ENCODE data around the gene TSSK2.
"Not testable (repeated sequence)": the region's sequence is repeated elsewhere in the genome, so short reads cannot be mapped to it uniquely, and the experiment has no call there.

The TSSK2 gene

GRCh38 chr22:19152942-19153883, 22.1 kb downstream of the TSSK2 start:
- no peak for DNase-seq (ENCODE audit: low read depth)
- no peak overlapping the region for H3K4me3 ChIP-seq (ENCODE audit: low read length)
- no peak for TF ChIP-seq CTCF (IDR thresholded peaks at IDR 0.05; ENCODE audit: insufficient read depth, low read depth, low read length, missing control alignments)

GRCh38 chr22:19156109-19156508, 25.0 kb downstream of the TSSK2 start:
- not testable (repeated sequence) for H3K4me3 ChIP-seq (ENCODE audit: low read length); DNase-seq (ENCODE audit: low read depth)

GRCh38 chr22:19158649-19159048, 27.5 kb downstream of the TSSK2 start:
- DNase-seq (ENCODE audit: low read depth); H3K4me3 ChIP-seq (ENCODE audit: low read length): not testable (repeated sequence)

- no peak for TF ChIP-seq CTCF (IDR thresholded peaks at IDR 0.05; ENCODE audit: insufficient read depth, low read depth, low read length, missing control alignments)
- no peak overlapping the region for H3K4me3 ChIP-seq (ENCODE audit: low read length)
- no peak for DNase-seq (ENCODE audit: low read depth)
Measured at GRCh38 chr22:19164425-19164824, 33.3 kb downstream of the TSSK2 start.

GRCh38 chr22:19166421-19166820, 35.3 kb downstream of the TSSK2 start:
- no peak for DNase-seq (ENCODE audit: low read depth)
- TF ChIP-seq CTCF (IDR thresholded peaks at IDR 0.05; ENCODE audit: insufficient read depth, low read depth, low read length, missing control alignments), result no peak
- H3K4me3 ChIP-seq (ENCODE audit: low read length), result no peak overlapping the region

- H3K4me3 ChIP-seq (ENCODE audit: low read length), result no peak overlapping the region
- no peak for TF ChIP-seq CTCF (IDR thresholded peaks at IDR 0.05; ENCODE audit: insufficient read depth, low read depth, low read length, missing control alignments)
- no peak for DNase-seq (ENCODE audit: low read depth)
Measured at GRCh38 chr22:19167106-19167869, 36.2 kb downstream of the TSSK2 start.

GRCh38 chr22:19168088-19168890, 37.2 kb downstream of the TSSK2 start:
- H3K4me3 ChIP-seq (ENCODE audit: low read length), result no peak overlapping the region
- DNase-seq (ENCODE audit: low read depth), result no peak

More at GRCh38 chr22:19168088-19168890, 37.2 kb downstream of the TSSK2 start:
- peak; percentile 10 for TF ChIP-seq CTCF (IDR thresholded peaks at IDR 0.05; ENCODE audit: insufficient read depth, low read depth, low read length, missing control alignments)
